GM12874 (cell line): Measurements from ENCODE around the gene PIGW.

Experiments used
- CTCF ChIP-seq: IDR thresholded peaks from 2 replicates; pipeline ENCODE4 v1.5.1; 2011; ENCODE audit warnings: low read depth, mild to moderate bottlenecking, control low read depth, low read length, moderate library complexity; ENCODE audit not compliant: insufficient read depth

The PIGW gene

GRCh38 chr17:36504156-36504545 is 30.6 kb upstream of the PIGW start:
- no peak for TF ChIP-seq CTCF

- TF ChIP-seq CTCF, result no peak
Observed at GRCh38 chr17:36505171-36505570, 29.6 kb upstream of the PIGW start.

- TF ChIP-seq CTCF, result no peak
Observed at GRCh38 chr17:36506249-36506826, 28.4 kb upstream of the PIGW start.

- TF ChIP-seq CTCF, result no peak
Observed at GRCh38 chr17:36506831-36507230, 28.0 kb upstream of the PIGW start.

- TF ChIP-seq CTCF, result no peak
Observed at GRCh38 chr17:36507266-36507665, 27.5 kb upstream of the PIGW start.

GRCh38 chr17:36509272-36509985 is 25.4 kb upstream of the PIGW start:
- no peak for TF ChIP-seq CTCF

- no peak for TF ChIP-seq CTCF
Observed at GRCh38 chr17:36510636-36511035, 24.2 kb upstream of the PIGW start.
